Endothelial cell of umbilical vein (primary cell): ENCODE measurements around the gene SMARCA2. TPM values are rescaled to one million over a fixed set of nuclear protein-coding genes. Genes with fewer than 3 reads are reported as not detected.

Source experiments
- BruUV-seq: library from RNA; stranded (reverse); fragments of 400-500 nt; replicated peaks from 2 replicates; lab custom pipeline; 2021; lab: Mats Ljungman, UMichigan
- CTCF ChIA-PET: fragments of 300-600, 350-600 bp; sonication (Branson Sonifier 250); formaldehyde crosslinking; loops from one replicate; lab custom pipeline; 2021; ENCODE audit warnings: antibody characterized with exemption, inconsistent platforms; lab: Charles Lee
- POLR2A ChIA-PET: fragments of 300-600, 350-600 bp; sonication (Branson Sonifier 250); formaldehyde crosslinking; loops from one replicate; lab custom pipeline; 2021; ENCODE audit warnings: antibody characterized with exemption, inconsistent platforms; lab: Charles Lee
- DNase-seq: peaks from one replicate; pipeline ENCODE4 v3.0.0-alpha.2; 2011; ENCODE audit warnings: low read depth, low spot score
- FAIRE-seq: peaks from 2 replicates; lab custom pipeline; 2011; peaks lifted over from hg19 to GRCh38; lab: Jason Lieb, UNC
- H2AFZ ChIP-seq: 2 replicates; pipeline ENCODE4 v1.6.0; 2012; ENCODE audit warnings: low read depth, low read length, control low read depth, inconsistent platforms
- H3K27ac ChIP-seq: 2 replicates; pipeline ENCODE4 v1.5.1; 2011; ENCODE audit warnings: low read depth, mild to moderate bottlenecking, control low read depth, low read length, moderate library complexity; ENCODE audit not compliant: insufficient read depth
- H3K27me3 ChIP-seq, 2 experiments: 2 replicates each; pipeline versions ENCODE4 v1.6.0 to v1.6.1; 2011; ENCODE audit warnings: low read length in 2 of 2, mixed read lengths in 1 of 2; ENCODE audit not compliant: control insufficient read depth in 2 of 2, insufficient read depth in 2 of 2
- H3K36me3 ChIP-seq, 2 experiments: 2 replicates in 1 of 2; 3 replicates in 1 of 2; pipeline ENCODE4 v1.5.1; 2011; ENCODE audit warnings: low read length in 2 of 2, mild to moderate bottlenecking in 1 of 2, moderate library complexity in 1 of 2; ENCODE audit not compliant: control insufficient read depth in 2 of 2, insufficient read depth in 2 of 2; ENCODE audit errors: extremely low read depth in 1 of 2
- H3K4me1 ChIP-seq: 3 replicates; pipeline ENCODE4 v1.5.1; 2011; ENCODE audit warnings: mild to moderate bottlenecking, low read length; ENCODE audit not compliant: control insufficient read depth, insufficient read depth; ENCODE audit errors: extremely low read depth
- H3K4me2 ChIP-seq: 2 replicates; pipeline ENCODE4 v1.6.1; 2011; ENCODE audit warnings: low read length, control low read depth, mixed read lengths; ENCODE audit not compliant: insufficient read depth
- H3K4me3 ChIP-seq, 3 experiments: fragments of 200-600 bp in 1 of 3; sonication (generic), shearing (Covaris generic) in 1 of 3; replicated peaks in 1 of 3; 2 replicates each; pipeline ENCODE4 v1.5.1; 2011 to 2016; ENCODE audit warnings: control low read depth in 3 of 3, low read length in 3 of 3, mild to moderate bottlenecking in 2 of 3, inconsistent platforms in 1 of 3, low read depth in 1 of 3, moderate library complexity in 1 of 3; ENCODE audit not compliant: insufficient read depth in 1 of 3
- H3K79me2 ChIP-seq: 2 replicates; pipeline ENCODE4 v1.6.0; 2012; ENCODE audit warnings: low read length, inconsistent platforms; ENCODE audit not compliant: control insufficient read depth, insufficient read depth
- H3K9ac ChIP-seq: replicated peaks from 2 replicates; pipeline ENCODE3; 2011; ENCODE audit warnings: low read length, control low read depth; ENCODE audit not compliant: insufficient read depth; ENCODE audit errors: extremely low read depth
- H3K9me1 ChIP-seq: replicated peaks from 3 replicates; pipeline ENCODE4 v1.6.0; 2011; ENCODE audit warnings: mild to moderate bottlenecking, low read length; ENCODE audit not compliant: control insufficient read depth, insufficient read depth; ENCODE audit errors: extremely low read depth
- H3K9me3 ChIP-seq: replicated peaks from 2 replicates; pipeline ENCODE4 v1.5.1; 2012; ENCODE audit warnings: low read length, inconsistent platforms; ENCODE audit not compliant: control insufficient read depth, insufficient read depth
- H4K20me1 ChIP-seq: replicated peaks from 2 replicates; pipeline ENCODE3; 2011; ENCODE audit warnings: mild to moderate bottlenecking, low read length; ENCODE audit not compliant: control insufficient read depth, insufficient read depth; ENCODE audit errors: extremely low read depth
- CTCF ChIP-seq, 2 donors: IDR thresholded peaks; 1 replicate in 1 of 2; 2 replicates in 1 of 2; pipeline ENCODE4 v1.5.1; 2011; ENCODE audit warnings: low read length in 2 of 2, mild to moderate bottlenecking in 2 of 2, moderate library complexity in 2 of 2, control low read depth in 1 of 2, inconsistent platforms in 1 of 2, low read depth in 1 of 2; ENCODE audit not compliant: insufficient read depth in 1 of 2; ENCODE audit errors: extremely low read depth in 1 of 2
- FOS ChIP-seq: IDR thresholded peaks from 2 replicates; pipeline ENCODE4 v1.6.1; 2011; ENCODE audit warnings: mild to moderate bottlenecking, low read length, moderate library complexity, borderline replicate concordance; ENCODE audit not compliant: insufficient read depth
- GATA2 ChIP-seq: IDR thresholded peaks from 2 replicates; pipeline ENCODE4 v1.7.0; 2011; ENCODE audit warnings: low read depth, mild to moderate bottlenecking, moderate library complexity, mixed read lengths, low read length; ENCODE audit not compliant: insufficient read length, insufficient read depth
- JUN ChIP-seq: IDR thresholded peaks from 2 replicates; pipeline ENCODE4 v1.6.1; 2011; ENCODE audit warnings: borderline replicate concordance, low read depth; ENCODE audit not compliant: insufficient read length, insufficient read depth
- MAX ChIP-seq: IDR thresholded peaks from 2 replicates; pipeline ENCODE4 v1.6.1; 2011; ENCODE audit not compliant: insufficient read depth, insufficient read length
- POLR2A ChIP-seq: IDR thresholded peaks from 2 replicates; pipeline ENCODE4 v1.6.1; 2012; ENCODE audit warnings: low read depth, mild to moderate bottlenecking, control low read depth, low read length
- dilution Hi-C: fragments of 300-500 bp; cut with MboI; formaldehyde crosslinking; loops from one replicate; pipeline ENCODE4 v1.15.0; 2019; ENCODE audit warnings: low sequenced_read_pairs; ENCODE audit not compliant: extremely low pct_ligation_motif_present
- intact Hi-C: fragments of 100-400 bp; cut with micrococcal nuclease; formaldehyde crosslinking; loops from one replicate; pipeline ENCODE4 v1.10.0; 2022
- polyA plus RNA-seq, 4 experiments: library from polyadenylated mRNA; depleted of rRNA in 3 of 4; stranded (reverse) in 3 of 4; unstranded in 1 of 4; fragments of >200 nt; gene quantifications; 2 replicates each; pipeline versions ENCODE4 v1.2.1 to v1.2.3, GENCODE V29; 2011 to 2012; ENCODE audit warnings: missing spikeins in 1 of 4
- total RNA-seq: library from RNA; stranded (reverse); gene quantifications from 2 replicates; pipeline ENCODE4 v1.2.3, GENCODE V29; 2021

The SMARCA2 gene
- total and polyA plus RNA-seq, 2 donors (not counting 3 experiments of a cell fraction or from before 2014, with no cell fraction given) = 54.5 to 79.9 TPM

GRCh38 chr9:2120926-2121689 is 106.0 kb downstream of the SMARCA2 start:
- no peak overlapping the region for H3K9ac ChIP-seq
- DNase-seq (peak; percentile 62), FAIRE-seq (peak; percentile 87)
- H3K4me3 ChIP-seq = no peak overlapping the region
- H3K9me3 ChIP-seq = no peaks in the 10 kb centered on the region
- TF ChIP-seq POLR2A (no peak), JUN (no peak), FOS (peak; percentile 26), MAX (no peak), GATA2 (no peak), CTCF (IDR thresholded peaks at IDR 0.05; ENCODE audit: extremely low read depth in 1 of 2, insufficient read depth in 1 of 2, low read depth in 1 of 2, low read length in 2 of 2) (peak in 1 of 2 donors; percentile 14)
- peaks cover 26% of the 10 kb centered on the region for H3K4me1 ChIP-seq
- H3K36me3 ChIP-seq = peaks cover 5 to 12% of the 10 kb centered on the region in 2 experiments
- H3K27me3 ChIP-seq = no peaks in the 10 kb centered on the region
- no TSS peak for BruUV-seq
- dilution Hi-C loops (no loop called here), intact Hi-C loops (no loop called here)
- no peak overlapping the region for H2AFZ ChIP-seq
- H4K20me1 ChIP-seq = no peaks in the 10 kb centered on the region
- H3K27ac ChIP-seq = peak overlapping the region; percentile 4
- peak overlapping the region; percentile 31 for H3K4me2 ChIP-seq
- H3K9me1 ChIP-seq = no peaks in the 10 kb centered on the region
- ChIA-PET POLR2A (no interaction called here), CTCF (interaction anchor here (0.8 to 4.3 kb wide), 10 partner anchors 8 to 1497 kb away, joined by 3 to 25 read pairs (median 4); no protein-coding TSS in a partner anchor)
- no peaks in the 10 kb centered on the region for H3K79me2 ChIP-seq
